NCI-H146 treated with DMSO at 0.1 percent for 48 hours (cell line): ENCODE results near the gene KIT.

Experiments used
- DNase-seq: peaks from one replicate; lab custom pipeline; 2025; ENCODE audit not compliant: unreplicated experiment; lab: John Stamatoyannopoulos, UW

KIT gene

DNA sequence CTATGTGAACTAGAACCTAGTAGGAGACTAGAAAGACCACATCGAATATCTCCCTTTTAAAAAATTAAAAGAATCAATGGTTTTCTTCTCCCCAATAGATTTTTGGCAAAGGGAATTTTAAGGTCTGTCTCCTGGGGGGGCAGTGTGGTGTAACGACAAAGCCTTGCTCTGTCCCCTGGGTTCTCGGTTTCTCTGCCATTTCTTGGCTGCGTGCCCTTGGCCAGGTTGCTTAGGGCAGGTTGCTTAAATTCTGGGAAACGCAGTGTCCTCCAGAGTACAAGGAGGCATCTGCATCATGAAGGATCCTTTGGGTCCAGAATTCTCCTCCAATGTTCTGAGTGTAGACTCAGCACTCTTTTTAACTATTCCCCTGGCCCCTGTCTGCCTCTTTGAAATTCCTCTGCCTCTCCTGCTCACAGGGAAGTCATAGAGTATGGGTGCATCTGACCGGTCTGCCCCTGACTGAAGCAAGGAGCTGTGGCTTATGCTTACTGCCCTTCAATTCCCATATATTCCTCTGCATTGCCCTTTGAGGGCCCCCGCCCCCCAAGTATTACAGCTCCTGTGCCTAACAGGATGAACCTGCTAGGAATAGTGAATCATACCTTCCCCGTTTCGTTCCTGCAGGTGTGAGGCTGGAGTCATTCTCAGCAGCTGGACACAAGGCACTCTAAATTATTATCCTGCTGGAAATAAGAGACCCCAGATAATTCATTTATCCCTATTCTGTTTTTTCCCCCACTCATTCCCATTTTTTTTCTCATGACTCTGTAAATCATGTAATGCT is 2.2 kb downstream of the KIT start:
- no peak for DNase-seq

- DNase-seq, result no peak
These were observed 2.8 kb downstream of the KIT start for GRCh38 chr4:54660591-54660990.

DNA sequence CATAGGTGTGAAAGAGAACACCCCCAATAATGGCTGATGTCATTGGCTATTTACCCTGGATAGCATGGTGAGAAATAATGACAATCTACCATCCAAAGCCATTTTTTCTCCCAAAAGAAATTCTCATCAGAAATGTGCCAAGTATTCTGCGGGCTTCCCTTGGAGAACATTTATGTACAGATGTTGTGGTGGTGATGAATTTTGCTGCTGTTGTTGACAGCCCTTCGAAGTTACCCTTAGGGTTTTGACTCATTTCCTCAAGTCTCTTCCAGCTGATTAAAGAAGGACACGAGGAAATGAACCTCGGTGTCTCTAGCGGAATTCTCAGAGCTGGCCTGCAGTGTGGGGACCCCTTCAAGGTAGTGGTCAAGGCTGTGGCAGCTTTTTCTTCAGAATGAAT is 3.4 kb downstream of the KIT start:
- DNase-seq, result no peak

DNA sequence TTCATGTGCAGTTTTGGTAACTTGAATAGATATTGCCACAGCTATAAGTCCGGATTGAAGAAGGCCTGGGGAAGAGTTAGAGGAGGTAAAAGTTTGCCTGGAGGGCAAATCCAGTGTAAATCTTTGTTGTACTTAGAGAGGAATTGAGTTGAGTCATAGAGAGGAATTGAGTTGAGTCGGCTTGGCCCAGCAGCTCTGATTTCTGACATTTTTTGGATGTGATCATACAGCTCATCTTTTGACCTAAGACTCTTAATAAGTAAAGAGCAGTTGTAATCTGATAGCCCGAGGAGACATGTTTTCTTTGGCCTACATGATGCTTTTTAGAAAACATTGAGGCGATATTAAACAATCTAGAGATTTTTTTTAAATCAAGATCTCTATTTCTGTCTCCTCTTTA is 3.9 kb downstream of the KIT start:
- no peak for DNase-seq

DNA sequence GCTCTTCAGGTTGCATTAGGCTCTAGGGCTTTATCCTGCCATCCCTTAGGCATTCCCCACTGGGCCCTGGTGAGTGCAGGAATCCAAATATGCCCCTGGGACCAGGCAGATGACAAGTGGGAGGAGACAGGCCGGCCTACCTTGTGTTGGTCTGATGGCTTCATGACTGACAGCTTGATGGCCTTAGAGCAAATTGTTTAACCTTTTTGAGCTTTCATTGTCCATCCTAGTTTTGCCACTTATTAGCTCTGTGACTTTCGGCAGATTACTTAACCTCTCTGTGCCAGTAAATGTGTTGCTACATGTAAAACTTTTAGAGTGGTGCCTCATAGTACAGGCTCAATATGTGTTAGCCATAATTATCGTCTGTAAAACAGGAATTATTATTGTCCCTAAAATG is 4.4 kb downstream of the KIT start:
- no peak for DNase-seq

DNA sequence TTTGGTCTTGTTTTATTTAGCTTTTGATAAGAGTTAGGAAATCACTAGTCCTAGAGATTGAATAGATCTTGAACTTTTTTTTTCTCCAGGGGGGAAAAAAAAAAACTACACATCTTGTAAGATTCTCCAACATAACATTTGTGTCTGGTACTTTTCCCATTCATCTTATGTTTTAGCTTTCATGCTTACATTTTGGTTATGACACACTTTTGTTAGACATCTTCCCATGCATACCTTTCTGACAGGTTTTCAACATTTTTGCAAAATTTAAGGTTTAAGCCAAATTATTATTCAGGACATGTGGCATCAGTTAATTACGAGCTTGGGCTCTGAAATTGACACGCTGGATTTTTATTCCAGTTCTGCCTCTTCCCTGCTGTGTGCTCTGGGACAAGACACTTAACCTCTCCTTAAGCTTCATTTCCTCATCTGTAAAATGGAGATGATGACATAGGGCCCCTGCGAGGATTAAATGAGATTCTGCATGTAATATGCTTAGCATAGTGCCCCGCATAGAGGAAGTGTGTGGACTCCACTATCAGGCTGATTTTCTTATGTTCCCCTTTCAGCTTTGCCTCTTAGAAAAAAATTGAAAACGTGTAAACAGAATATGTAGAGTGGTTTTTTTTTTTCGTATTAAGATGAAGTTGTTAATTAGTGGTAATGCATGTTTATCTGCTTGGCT is 5.3 kb downstream of the KIT start:
- no peak for DNase-seq

DNA sequence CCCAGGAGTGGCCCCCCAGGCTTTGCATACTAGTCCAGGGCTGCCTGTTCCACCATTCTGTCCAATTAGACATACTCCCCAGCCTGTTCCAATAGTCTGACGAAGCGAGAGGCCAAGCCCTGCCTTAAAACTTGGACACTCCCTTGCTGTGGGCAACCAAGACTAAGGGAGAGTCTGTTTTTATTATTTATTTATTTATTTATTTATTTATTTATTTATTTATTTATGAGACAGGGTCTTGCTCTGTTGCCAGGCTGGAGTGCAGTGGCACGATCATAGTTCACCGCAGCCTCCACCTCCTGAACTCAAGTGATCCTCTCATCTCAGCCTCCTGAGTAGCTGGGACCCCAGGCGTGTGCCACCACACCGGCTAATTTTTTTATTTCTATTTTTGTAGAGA is 6.6 kb downstream of the KIT start:
- DNase-seq, result no peak

- no peak for DNase-seq
These were observed 10.4 kb downstream of the KIT start for GRCh38 chr4:54668014-54668611.

GRCh38 chr4:54669831-54670230 is 12.1 kb downstream of the KIT start:
- DNase-seq, result no peak

DNA sequence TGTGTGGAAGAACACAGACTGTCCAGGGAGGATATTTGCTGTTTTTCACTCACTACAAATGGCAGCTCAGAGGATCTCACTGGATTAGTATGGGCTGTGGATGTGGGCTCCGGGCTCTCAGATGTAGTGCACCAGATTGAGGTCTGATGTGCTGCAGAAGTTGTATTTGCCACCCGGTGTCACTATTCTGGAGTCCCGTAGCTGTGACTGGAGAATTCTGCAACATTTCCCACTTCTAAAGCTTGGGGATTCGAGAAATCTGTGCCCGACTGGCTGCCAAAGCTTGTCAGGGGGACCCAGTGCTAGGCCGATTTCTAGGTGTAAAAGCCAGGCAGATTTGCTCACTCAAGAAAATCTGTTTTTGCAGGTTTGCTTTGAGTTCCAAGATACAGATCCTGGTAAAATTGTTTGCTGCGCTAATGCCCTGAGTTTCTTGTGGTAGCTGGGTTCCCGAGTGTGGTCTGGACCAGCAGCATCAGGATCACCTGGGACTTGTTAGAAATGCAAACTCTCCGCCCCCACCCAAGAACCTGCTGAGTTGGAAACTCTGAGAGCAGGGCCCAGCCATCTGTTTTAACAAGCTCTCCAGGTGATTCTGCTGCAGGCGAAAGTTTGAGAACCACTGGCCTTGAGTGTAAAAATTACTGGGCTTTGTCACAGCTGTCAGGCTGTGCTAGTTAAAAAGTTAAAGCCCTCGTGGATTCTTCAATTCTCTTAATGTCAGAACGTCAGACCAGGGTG is 18.1 kb downstream of the KIT start:
- no peak for DNase-seq

GRCh38 chr4:54676658-54677057 is 18.9 kb downstream of the KIT start:
- no peak for DNase-seq

- no peak for DNase-seq
These were observed 19.7 kb downstream of the KIT start for GRCh38 chr4:54677416-54677815.

DNA sequence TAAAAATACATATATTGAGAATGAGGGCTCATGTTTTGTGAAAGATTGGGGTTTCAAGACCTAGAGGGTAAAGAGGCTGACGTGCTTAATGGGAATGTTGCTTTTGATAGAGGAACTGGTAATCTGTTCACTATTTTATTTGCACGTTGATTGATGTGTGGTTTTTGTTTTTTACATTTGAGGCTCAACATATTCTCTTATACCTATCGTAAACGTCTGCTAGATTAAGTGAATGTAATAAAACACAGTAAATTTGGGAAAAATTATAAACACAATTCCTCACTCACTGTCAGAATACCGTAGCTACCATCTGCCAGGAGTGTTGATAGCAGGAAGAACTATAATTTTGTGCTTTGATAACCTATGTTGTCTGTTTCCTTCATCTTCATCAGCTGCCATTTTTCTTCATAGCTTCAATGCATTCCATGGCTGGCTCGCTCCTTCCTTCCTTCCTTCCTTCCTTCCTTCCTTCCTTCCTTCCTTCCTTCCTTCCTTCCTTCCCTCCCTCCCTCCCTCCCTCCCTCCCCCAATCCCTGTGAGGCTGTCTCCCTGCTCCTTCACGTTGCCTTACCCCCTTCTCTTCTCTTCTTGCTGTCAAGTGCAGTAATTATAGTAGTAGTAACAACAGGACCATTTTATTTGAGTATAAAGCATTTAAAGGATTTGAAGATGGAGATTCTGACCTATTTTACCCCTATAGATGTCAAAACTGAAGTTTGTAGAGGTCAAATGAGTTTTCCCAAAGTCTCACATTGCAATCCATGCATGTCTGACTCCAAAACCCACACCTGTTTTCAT is 20.3 kb downstream of the KIT start:
- DNase-seq, result no peak

- no peak for DNase-seq
These were observed 21.1 kb downstream of the KIT start for GRCh38 chr4:54678826-54679225.

GRCh38 chr4:54679813-54680212 is 22.1 kb downstream of the KIT start:
- DNase-seq, result no peak

DNA sequence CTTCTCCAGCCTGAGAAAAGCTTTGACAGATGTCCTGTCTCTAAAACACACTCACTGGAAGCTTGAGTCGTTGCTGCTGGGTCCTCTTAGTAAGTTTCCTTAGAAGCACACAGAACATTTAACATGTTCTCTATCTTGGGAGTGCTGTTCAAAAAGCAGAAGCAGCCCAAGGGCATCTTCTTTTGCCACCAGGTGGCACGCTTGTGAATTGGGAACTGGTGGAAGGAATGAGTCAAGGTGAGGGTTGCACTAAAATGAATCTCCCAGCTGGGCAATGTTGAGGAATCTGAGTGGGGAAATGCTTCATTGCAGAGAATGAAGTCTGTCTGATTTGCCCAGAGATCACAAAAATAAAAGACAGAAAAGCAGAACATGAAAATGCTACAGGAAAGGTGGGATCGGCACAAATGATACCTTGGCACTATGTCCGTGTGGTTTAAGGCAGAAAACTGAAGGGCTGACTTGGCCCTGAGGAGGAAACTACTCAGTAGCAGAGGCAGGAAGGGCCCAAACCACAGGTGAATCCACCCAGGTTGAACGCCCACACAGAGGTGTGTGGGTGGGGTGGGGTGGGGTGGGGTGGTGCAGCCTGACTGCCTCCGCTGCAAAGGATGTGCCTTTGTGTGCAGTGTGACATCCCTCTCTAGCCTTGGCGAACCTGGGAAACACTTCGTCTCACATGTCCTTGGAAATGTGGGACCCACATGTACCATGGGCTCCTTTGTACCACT is 26.0 kb downstream of the KIT start:
- DNase-seq, result no peak

DNA sequence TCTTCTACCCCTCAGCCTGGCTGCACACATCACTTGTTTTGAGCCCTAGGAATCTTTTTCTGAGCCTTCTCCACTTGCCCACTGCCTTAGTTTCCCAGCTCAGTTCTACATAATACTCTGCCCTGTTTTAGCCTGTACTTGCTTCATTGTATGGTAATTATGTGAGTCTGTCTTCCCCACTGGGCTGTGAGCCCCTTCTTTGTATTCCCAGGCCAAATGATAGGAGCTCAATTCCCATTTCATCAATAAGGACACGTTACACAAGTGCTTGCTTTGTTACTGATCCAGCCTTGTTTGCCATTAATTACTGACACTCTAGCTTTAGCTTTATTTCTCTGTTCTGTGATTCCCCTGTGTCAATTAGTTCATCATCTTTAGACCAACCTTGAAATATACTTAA is 28.1 kb downstream of the KIT start:
- DNase-seq, result no peak

DNA sequence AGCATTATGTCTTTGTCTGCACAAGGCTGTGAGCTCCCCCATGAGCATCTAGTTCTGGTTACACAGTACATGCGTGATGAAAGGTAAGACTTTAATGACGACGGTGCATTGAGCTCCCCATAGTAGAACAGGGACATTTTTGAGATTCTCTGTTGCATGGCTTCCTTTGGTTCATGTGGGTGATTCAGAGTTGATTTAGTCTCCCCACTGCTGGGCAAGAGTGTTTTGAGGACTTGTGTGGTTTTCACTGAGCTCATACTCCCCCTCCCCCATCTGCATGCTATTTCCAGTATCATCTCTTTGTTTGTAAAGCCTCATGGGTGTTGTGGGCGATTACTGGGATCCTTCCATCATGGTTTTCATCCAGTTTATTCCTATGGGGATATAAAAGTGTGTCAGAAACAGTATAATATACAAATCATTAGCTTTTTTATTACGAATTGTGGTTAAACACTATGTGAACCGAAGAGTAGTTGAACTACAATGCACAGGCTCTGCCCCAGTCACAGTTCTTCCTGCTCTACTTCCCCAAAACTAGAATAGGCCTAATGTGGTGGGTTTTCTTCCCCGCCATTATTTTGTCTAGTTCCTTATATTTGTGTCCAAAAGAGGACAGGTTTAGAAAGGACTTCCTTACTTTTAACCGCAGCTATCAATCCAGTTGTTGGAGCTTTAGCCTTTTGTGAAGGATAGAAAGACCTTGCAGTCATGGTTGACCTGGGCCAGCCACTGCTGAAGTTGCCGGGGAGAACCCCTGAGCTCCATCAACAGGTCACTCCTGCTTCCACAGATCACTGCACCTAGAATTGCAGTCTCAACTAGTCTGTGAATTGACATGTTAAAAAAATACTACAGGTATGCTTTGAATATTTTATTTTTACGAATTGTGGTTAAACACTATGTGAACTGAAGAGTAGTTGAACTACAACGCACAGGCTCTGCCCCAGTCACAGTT is 30.4 kb downstream of the KIT start:
- DNase-seq, result no peak

DNA sequence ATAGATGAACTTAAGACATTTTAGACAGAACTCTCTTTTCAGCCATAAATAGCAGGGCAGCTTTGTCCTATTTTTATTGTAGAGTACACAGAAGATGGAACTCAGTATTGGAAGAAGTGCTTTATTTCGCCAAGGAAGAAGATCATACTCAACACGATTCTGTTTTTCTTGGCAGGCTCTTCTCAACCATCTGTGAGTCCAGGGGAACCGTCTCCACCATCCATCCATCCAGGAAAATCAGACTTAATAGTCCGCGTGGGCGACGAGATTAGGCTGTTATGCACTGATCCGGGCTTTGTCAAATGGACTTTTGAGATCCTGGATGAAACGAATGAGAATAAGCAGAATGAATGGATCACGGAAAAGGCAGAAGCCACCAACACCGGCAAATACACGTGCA is 37.6 kb downstream of the KIT start:
- no peak for DNase-seq
